Nephron (organoid): ENCODE measurements around the gene MAP3K9.
"Not testable (repeated sequence)": the region's sequence is repeated elsewhere in the genome, so short reads cannot be mapped to it uniquely, and the experiment has no call there.

Source experiments
- H3K27ac Mint-ChIP-seq, 3 experiments: 2 replicates each; pipeline ENCODE4 v1.8.0; 2020; ENCODE audit warnings: mixed read lengths in 3 of 3, mild to moderate bottlenecking in 2 of 3, moderate library complexity in 1 of 3
- H3K27me3 Mint-ChIP-seq: 2 replicates; pipeline ENCODE4 v1.8.0; 2021; ENCODE audit warnings: low read depth, mild to moderate bottlenecking, moderate library complexity, mixed read lengths
- H3K36me3 Mint-ChIP-seq: 2 replicates; pipeline ENCODE4 v1.8.0; 2020; ENCODE audit warnings: low read depth, mixed read lengths
- H3K4me1 Mint-ChIP-seq: 2 replicates; pipeline ENCODE4 v1.8.0; 2020; ENCODE audit warnings: mixed read lengths
- H3K4me3 Mint-ChIP-seq, 3 experiments: 2 replicates each; pipeline ENCODE4 v1.8.0; 2020; ENCODE audit warnings: mild to moderate bottlenecking in 3 of 3, mixed read lengths in 3 of 3, moderate library complexity in 2 of 3
- H3K9me3 Mint-ChIP-seq: 2 replicates; pipeline ENCODE4 v1.8.0; 2020; ENCODE audit warnings: mixed read lengths
- TF ChIP-seq, protein P1 (sequence below), 3 experiments: fragments of 200-600 bp; sonication (generic); IDR thresholded peaks; one replicate each; pipeline ENCODE4 v1.5.0; 2021; ENCODE audit warnings: antibody characterized with exemption in 3 of 3; ENCODE audit not compliant: unreplicated experiment in 3 of 3

MAP3K9 gene

DNA sequence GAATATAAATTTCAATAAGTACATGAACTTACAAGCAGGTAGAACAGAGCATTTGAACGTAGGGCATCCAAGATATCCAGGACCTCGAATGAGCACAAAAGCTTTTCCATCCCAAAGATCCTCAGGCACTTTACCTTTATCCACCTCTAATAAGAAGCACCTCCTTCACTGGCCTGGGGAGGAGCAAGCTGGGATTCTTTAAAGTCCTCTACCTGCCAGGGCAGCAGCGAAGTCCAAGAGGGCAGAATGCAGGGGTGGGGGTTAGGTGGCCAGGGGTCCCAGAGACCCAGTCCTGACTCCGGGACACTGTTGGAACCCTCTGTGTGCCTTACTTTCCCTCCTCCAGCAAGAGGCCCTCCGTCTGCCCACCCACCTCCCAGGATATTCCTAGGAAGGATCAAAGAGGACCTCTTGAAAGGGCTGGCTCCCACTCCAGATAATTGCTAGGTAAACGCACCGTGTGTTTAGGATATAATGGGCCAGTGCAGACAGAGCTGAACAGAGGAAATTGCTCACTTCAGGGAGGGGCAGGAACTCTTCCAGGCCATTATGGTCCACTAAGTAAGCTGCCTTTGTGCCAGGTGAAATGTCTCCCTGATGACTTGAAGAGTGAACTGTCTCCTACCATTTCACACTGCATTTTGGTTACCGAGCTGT is 99.5 kb downstream of the MAP3K9 start:
- Mint-ChIP-seq H3K27ac (no peak overlapping the region), H3K9me3 (no peaks in the 10 kb centered on the region), H3K27me3 (peaks cover 8% of the 10 kb centered on the region), H3K4me3 (no peak overlapping the region), H3K36me3 (no peaks in the 10 kb centered on the region), H3K4me1 (peaks cover 12% of the 10 kb centered on the region)
- TF ChIP-seq, protein P1, sequence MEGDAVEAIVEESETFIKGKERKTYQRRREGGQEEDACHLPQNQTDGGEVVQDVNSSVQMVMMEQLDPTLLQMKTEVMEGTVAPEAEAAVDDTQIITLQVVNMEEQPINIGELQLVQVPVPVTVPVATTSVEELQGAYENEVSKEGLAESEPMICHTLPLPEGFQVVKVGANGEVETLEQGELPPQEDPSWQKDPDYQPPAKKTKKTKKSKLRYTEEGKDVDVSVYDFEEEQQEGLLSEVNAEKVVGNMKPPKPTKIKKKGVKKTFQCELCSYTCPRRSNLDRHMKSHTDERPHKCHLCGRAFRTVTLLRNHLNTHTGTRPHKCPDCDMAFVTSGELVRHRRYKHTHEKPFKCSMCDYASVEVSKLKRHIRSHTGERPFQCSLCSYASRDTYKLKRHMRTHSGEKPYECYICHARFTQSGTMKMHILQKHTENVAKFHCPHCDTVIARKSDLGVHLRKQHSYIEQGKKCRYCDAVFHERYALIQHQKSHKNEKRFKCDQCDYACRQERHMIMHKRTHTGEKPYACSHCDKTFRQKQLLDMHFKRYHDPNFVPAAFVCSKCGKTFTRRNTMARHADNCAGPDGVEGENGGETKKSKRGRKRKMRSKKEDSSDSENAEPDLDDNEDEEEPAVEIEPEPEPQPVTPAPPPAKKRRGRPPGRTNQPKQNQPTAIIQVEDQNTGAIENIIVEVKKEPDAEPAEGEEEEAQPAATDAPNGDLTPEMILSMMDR (IDR thresholded peaks at IDR 0.05; ENCODE audit: unreplicated experiment in 3 of 3) = no peak

- Mint-ChIP-seq H3K4me1 (peaks cover 9% of the 10 kb centered on the region), H3K9me3 (no peaks in the 10 kb centered on the region), H3K36me3 (no peaks in the 10 kb centered on the region), H3K4me3 (no peak overlapping the region), H3K27ac (no peak overlapping the region), H3K27me3 (peaks cover 8% of the 10 kb centered on the region)
- TF ChIP-seq, protein P1 (IDR thresholded peaks at IDR 0.05; ENCODE audit: unreplicated experiment in 3 of 3) = no peak
Observed at GRCh38 chr14:70708717-70709570, 100.4 kb downstream of the MAP3K9 start.

DNA sequence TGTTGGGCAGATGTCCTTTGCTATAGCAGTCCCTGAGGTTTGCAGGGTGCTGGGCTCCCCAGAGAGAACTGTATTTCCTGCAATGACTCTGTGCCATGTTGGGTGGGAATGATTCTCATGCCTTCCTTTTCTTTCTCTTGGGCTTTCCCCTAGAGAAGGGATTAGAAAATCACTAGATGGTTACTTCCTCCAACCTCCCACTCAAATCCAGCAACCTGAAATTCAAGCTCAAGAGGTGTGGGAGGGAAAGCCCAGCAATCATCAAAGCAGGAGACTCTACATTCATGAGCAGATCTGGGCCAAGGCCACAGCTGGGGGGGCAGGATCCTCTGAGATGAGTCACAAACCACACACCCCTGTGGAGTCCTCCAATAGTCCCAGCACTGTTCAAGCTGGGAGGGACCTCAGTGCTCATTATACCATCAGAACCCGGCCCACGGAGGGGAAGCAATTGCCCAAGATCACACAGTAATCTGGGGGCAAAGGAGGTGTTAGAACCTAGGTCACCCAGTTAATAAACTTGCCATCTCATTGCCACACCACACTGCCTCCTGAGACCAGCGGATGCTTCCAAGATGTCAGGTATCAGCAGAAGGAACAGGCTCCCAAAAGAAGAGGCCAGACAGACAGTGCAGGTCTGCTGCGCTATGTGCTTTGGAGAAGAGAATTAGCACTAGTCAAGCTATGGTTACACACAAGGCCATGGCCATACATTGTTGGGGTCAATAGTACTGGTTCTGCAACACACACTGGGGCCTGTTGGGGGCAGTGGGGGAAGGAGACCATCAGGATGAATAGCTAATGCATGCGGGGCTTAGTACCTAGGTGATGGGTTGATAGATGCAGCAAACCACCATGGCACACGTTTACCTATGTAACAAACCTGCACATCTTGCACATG is 101.9 kb downstream of the MAP3K9 start:
- Mint-ChIP-seq H3K4me1 (no peaks in the 10 kb centered on the region), H3K4me3 (no peak overlapping the region), H3K36me3 (no peaks in the 10 kb centered on the region), H3K27me3 (peaks cover 8% of the 10 kb centered on the region), H3K27ac (no peak overlapping the region), H3K9me3 (no peaks in the 10 kb centered on the region)
- TF ChIP-seq, protein P1 (IDR thresholded peaks at IDR 0.05; ENCODE audit: unreplicated experiment in 3 of 3) = no peak

GRCh38 chr14:70706177-70706576 is 103.1 kb downstream of the MAP3K9 start:
- H3K4me3 Mint-ChIP-seq = no peak overlapping the region
- TF ChIP-seq, protein P1 (IDR thresholded peaks at IDR 0.05; ENCODE audit: unreplicated experiment in 3 of 3) = no peak
- no peaks in the 10 kb centered on the region for H3K9me3 Mint-ChIP-seq
- H3K4me1 Mint-ChIP-seq = no peaks in the 10 kb centered on the region
- peaks cover 8% of the 10 kb centered on the region for H3K27me3 Mint-ChIP-seq
- no peaks in the 10 kb centered on the region for H3K36me3 Mint-ChIP-seq
- no peak overlapping the region for H3K27ac Mint-ChIP-seq

DNA sequence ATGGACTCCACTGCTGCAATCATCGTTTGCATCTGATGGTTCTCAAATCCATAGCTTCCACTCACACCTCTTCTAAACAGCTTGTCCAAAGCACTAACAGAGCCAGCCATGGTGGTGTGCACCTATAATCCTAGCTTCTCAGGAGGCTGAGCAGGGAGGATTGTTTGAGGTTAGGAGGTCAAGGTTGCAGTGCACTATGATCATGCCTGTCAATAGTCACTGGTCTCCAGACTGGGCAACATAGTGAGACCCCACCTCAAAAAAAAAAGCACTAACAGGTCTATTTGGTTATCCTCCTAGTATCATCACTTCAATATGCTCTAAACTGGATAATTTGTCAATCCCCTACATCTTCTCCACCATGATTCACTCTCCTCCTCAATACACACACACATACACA is 104.4 kb downstream of the MAP3K9 start:
- TF ChIP-seq, protein P1 (IDR thresholded peaks at IDR 0.05; ENCODE audit: unreplicated experiment in 3 of 3) = no peak
- no peak overlapping the region for H3K4me3 Mint-ChIP-seq
- H3K4me1 Mint-ChIP-seq = no peaks in the 10 kb centered on the region

DNA sequence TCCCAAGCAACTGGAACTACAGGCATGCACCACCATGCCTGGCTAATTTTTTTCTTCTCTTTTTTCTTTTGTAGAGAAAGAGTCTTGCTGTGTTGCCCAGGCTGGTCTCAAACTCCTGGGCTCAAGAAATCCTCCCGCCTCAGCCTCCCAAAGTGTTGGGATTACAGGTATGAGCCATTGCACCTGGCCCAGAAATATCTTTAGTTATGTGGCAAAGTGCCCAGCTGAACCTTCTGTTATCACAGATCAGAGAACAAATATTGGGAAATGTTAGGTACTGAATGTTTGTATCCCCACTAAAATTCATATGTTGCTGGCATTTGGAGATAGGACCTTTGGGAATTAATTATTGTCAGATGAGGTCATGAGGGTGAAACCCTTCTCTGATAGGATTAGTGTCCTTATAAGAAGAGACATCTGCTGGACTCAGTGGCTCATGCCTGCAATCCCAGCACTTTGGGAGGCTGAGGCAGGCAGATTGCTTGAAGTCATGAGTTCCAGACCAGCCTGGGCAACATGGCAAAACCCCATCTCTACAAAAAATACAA is 105.6 kb downstream of the MAP3K9 start:
- peaks cover 15% of the 10 kb centered on the region for H3K27me3 Mint-ChIP-seq
- not testable (repeated sequence) for H3K36me3 Mint-ChIP-seq, H3K9me3 Mint-ChIP-seq, H3K4me1 Mint-ChIP-seq, H3K4me3 Mint-ChIP-seq, H3K27ac Mint-ChIP-seq

More for the DNA sequence above, 104.4 kb downstream of the MAP3K9 start:
- Mint-ChIP-seq H3K36me3 (no peaks in the 10 kb centered on the region), H3K9me3 (no peaks in the 10 kb centered on the region), H3K27ac (no peak overlapping the region), H3K27me3 (peaks cover 5% of the 10 kb centered on the region)
